Esophagus (tissue), 2 donors: Measurements from ENCODE around the gene VEGFA. TPM values are rescaled to one million over a fixed set of nuclear protein-coding genes. Genes with fewer than 3 reads are reported as not detected.

ENCODE experiments used
- H3K27ac ChIP-seq, 2 donors: one replicate each; pipeline ENCODE4 v1.5.1; 2013; ENCODE audit warnings: low read depth in 2 of 2, mild to moderate bottlenecking in 2 of 2, inconsistent platforms in 1 of 2, low read length in 1 of 2, moderate library complexity in 1 of 2
- H3K27me3 ChIP-seq, 2 donors: one replicate each; pipeline ENCODE4 v1.6.1; 2013; ENCODE audit warnings: low read length in 2 of 2, control low read depth in 1 of 2, mild to moderate bottlenecking in 1 of 2; ENCODE audit not compliant: insufficient read depth in 2 of 2, control insufficient read depth in 1 of 2
- H3K36me3 ChIP-seq, 2 donors: one replicate each; pipeline ENCODE4 v1.6.1; 2013; ENCODE audit warnings: low read length in 1 of 2; ENCODE audit not compliant: control insufficient read depth in 2 of 2, insufficient read depth in 2 of 2
- H3K4me1 ChIP-seq, 2 donors: one replicate each; pipeline ENCODE4 v1.6.1; 2013; ENCODE audit warnings: low read length in 1 of 2; ENCODE audit not compliant: control insufficient read depth in 2 of 2, insufficient read depth in 2 of 2
- H3K4me3 ChIP-seq, 2 donors: one replicate each; pipeline ENCODE4 v1.5.1; 2013; ENCODE audit warnings: low read length in 2 of 2, mild to moderate bottlenecking in 2 of 2, low read depth in 1 of 2, moderate library complexity in 1 of 2
- H3K9me3 ChIP-seq, 2 donors: one replicate each; pipeline ENCODE4 v1.6.1; 2013; ENCODE audit warnings: mild to moderate bottlenecking in 2 of 2, low read depth in 1 of 2, low read length in 1 of 2, moderate library complexity in 1 of 2; ENCODE audit not compliant: control insufficient read depth in 2 of 2, insufficient read depth in 1 of 2
- WGBS, 2 donors: extraction: QIAGEN DNeasy Blood & Tissue Kit; methylation state at CpG; one replicate each; pipeline ENCODE4 v1.1.7; 2013; 5-methylcytosine and 5-hydroxymethylcytosine counted together
- polyA plus RNA-seq, 2 donors: library from polyadenylated mRNA; stranded (reverse); fragments of 200-250 nt; gene quantifications; one replicate each; pipeline ENCODE4 v1.2.3, GENCODE V29; 2013
- donor health status: healthy with polysubstance abuse.
- donor health status: Bipolar disorder and iron deficiency.

The VEGFA gene
- polyA plus RNA-seq, 2 donors, result 87.8 to 157 TPM

GRCh38 chr6:43781941-43782704, 12.1 kb downstream of the VEGFA start:
- no peak overlapping the region for H3K27ac ChIP-seq
- no peaks in the 10 kb centered on the region for H3K9me3 ChIP-seq
- no peaks in the 10 kb centered on the region for H3K27me3 ChIP-seq
- WGBS, 2 donors, result 75 to 83% methylated on average over 20 of the region's 20 CpGs
- peaks cover 17 to 64% of the 10 kb centered on the region in 2 donors for H3K36me3 ChIP-seq
- H3K4me1 ChIP-seq, result peaks cover 0 to 13% of the 10 kb centered on the region in 2 donors
- H3K4me3 ChIP-seq, result no peak overlapping the region

- Histone ChIP-seq H3K27me3 (no peaks in the 10 kb centered on the region), H3K4me3 (no peak overlapping the region), H3K4me1 (peaks cover 0 to 13% of the 10 kb centered on the region in 2 donors), H3K27ac (no peak overlapping the region), H3K36me3 (peaks cover 10 to 58% of the 10 kb centered on the region in 2 donors), H3K9me3 (no peaks in the 10 kb centered on the region)
- 74% methylated on average over 11 of the region's 11 CpGs for WGBS, 2 donors
Observed at GRCh38 chr6:43782764-43783513, 12.9 kb downstream of the VEGFA start.

GRCh38 chr6:43784049-43784855, 14.2 kb downstream of the VEGFA start:
- Histone ChIP-seq H3K27me3 (no peaks in the 10 kb centered on the region), H3K36me3 (peaks cover 6 to 48% of the 10 kb centered on the region in 2 donors), H3K4me1 (peaks cover 0 to 11% of the 10 kb centered on the region in 2 donors), H3K27ac (no peak overlapping the region), H3K9me3 (no peaks in the 10 kb centered on the region), H3K4me3 (no peak overlapping the region)
- WGBS, 2 donors, result 84 to 85% methylated on average over 26 of the region's 26 CpGs

GRCh38 chr6:43785220-43785752, 15.3 kb downstream of the VEGFA start:
- Histone ChIP-seq H3K36me3 (peaks cover 6 to 40% of the 10 kb centered on the region in 2 donors), H3K27ac (no peak overlapping the region), H3K4me1 (peaks cover 0 to 6% of the 10 kb centered on the region in 2 donors), H3K9me3 (no peaks in the 10 kb centered on the region), H3K4me3 (no peak overlapping the region), H3K27me3 (no peaks in the 10 kb centered on the region)
- 77 to 81% methylated on average over 14 of the region's 14 CpGs for WGBS, 2 donors

- Histone ChIP-seq H3K4me1 (peaks cover 0 to 6% of the 10 kb centered on the region in 2 donors), H3K9me3 (no peaks in the 10 kb centered on the region), H3K27me3 (no peaks in the 10 kb centered on the region), H3K4me3 (no peak overlapping the region), H3K36me3 (peaks cover 6 to 40% of the 10 kb centered on the region in 2 donors), H3K27ac (no peak overlapping the region)
- WGBS, 2 donors, result 73 to 84% methylated on average over 3 of the region's 3 CpGs
Observed at GRCh38 chr6:43785904-43786303, 15.9 kb downstream of the VEGFA start.

- Histone ChIP-seq H3K36me3 (peaks cover 6 to 32% of the 10 kb centered on the region in 2 donors), H3K27me3 (no peaks in the 10 kb centered on the region), H3K27ac (no peak overlapping the region)
Observed at GRCh38 chr6:43786664-43787329, 16.8 kb downstream of the VEGFA start.

GRCh38 chr6:43788301-43788700, 18.3 kb downstream of the VEGFA start:
- 85 to 90% methylated on average over 5 of the region's 5 CpGs for WGBS, 2 donors
- H3K9me3 ChIP-seq, result no peaks in the 10 kb centered on the region
- peaks cover 6 to 17% of the 10 kb centered on the region in 2 donors for H3K36me3 ChIP-seq
- no peak overlapping the region for H3K27ac ChIP-seq
- H3K4me3 ChIP-seq, result no peak overlapping the region
- no peaks in the 10 kb centered on the region for H3K27me3 ChIP-seq
- H3K4me1 ChIP-seq, result no peaks in the 10 kb centered on the region

More at GRCh38 chr6:43786664-43787329, 16.8 kb downstream of the VEGFA start:
- Histone ChIP-seq H3K4me3 (no peak overlapping the region), H3K4me1 (peaks cover 0 to 4% of the 10 kb centered on the region in 2 donors), H3K9me3 (no peaks in the 10 kb centered on the region)
- WGBS, 2 donors, result 12 to 23% methylated on average over 1 of the region's 1 CpG

- Histone ChIP-seq H3K9me3 (no peaks in the 10 kb centered on the region), H3K27me3 (no peaks in the 10 kb centered on the region), H3K4me3 (no peak overlapping the region), H3K4me1 (no peaks in the 10 kb centered on the region), H3K27ac (no peak overlapping the region), H3K36me3 (peaks cover 6 to 13% of the 10 kb centered on the region in 2 donors)
- WGBS, 2 donors, result 72 to 74% methylated on average over 2 of the region's 2 CpGs
Observed at GRCh38 chr6:43789447-43789846, 19.4 kb downstream of the VEGFA start.
